SU-DHL-6 (cell line): ENCODE results near the gene THSD7B.

Experiments
- H2AFZ ChIP-seq: fragments of 200-600 bp; sonication (generic); 2 replicates; pipeline ENCODE4 v1.6.1; 2014; ENCODE audit warnings: low read depth, mild to moderate bottlenecking, moderate library complexity, mixed read lengths, antibody characterized with exemption, low read length; ENCODE audit not compliant: severe bottlenecking
- H3F3A ChIP-seq: fragments of 200-600 bp; shearing (Covaris generic); 2 replicates; pipeline ENCODE4 v1.6.0; 2016; ENCODE audit warnings: antibody characterized with exemption, mild to moderate bottlenecking; ENCODE audit not compliant: insufficient read depth
- H3K27ac ChIP-seq: fragments of 200-600 bp; sonication (generic); 2 replicates; pipeline ENCODE4 v1.5.1; 2016; ENCODE audit warnings: low read depth, mild to moderate bottlenecking, low read length, moderate library complexity, mixed read lengths
- H3K27me3 ChIP-seq: fragments of 200-600 bp; sonication (generic), shearing (Covaris generic); 2 replicates; pipeline ENCODE4 v1.6.0; 2014; ENCODE audit warnings: mild to moderate bottlenecking, low read length
- H3K36me3 ChIP-seq: fragments of 200-600 bp; sonication (generic); 2 replicates; pipeline ENCODE4 v1.6.1; 2014; ENCODE audit warnings: mild to moderate bottlenecking, low read length, mixed read lengths
- H3K4me2 ChIP-seq: fragments of 300-600, 200-600 bp; shearing (Covaris generic), sonication (generic); 2 replicates; pipeline ENCODE4 v1.6.0; 2014; ENCODE audit warnings: low read length, low read depth, mild to moderate bottlenecking; ENCODE audit not compliant: poor library complexity, severe bottlenecking
- H3K4me3 ChIP-seq: fragments of 200-600 bp; sonication (generic); 2 replicates; pipeline ENCODE4 v1.5.1; 2014; ENCODE audit warnings: antibody characterized with exemption, low read length, mild to moderate bottlenecking, mixed read lengths; ENCODE audit not compliant: insufficient read depth, poor library complexity, severe bottlenecking
- H3K79me2 ChIP-seq: fragments of 200-600 bp; sonication (generic); 2 replicates; pipeline ENCODE4 v1.6.1; 2014; ENCODE audit warnings: mild to moderate bottlenecking, low read length, moderate library complexity; ENCODE audit not compliant: insufficient read depth
- H3K9ac ChIP-seq: fragments of 200-600 bp; sonication (generic); 2 replicates; pipeline ENCODE4 v1.7.0; 2014; ENCODE audit warnings: mild to moderate bottlenecking, low read length
- H3K9me2 ChIP-seq: fragments of 200-600 bp; sonication (generic); replicated peaks from 2 replicates; pipeline ENCODE4 v1.6.1; 2014; ENCODE audit warnings: low read length; ENCODE audit not compliant: insufficient read depth
- H3K9me3 ChIP-seq: fragments of 200-600 bp; sonication (generic); 2 replicates; pipeline ENCODE4 v1.6.1; 2014; ENCODE audit warnings: low read length, mixed read lengths; ENCODE audit not compliant: insufficient read depth
- H4K20me1 ChIP-seq: fragments of 200-600 bp; sonication (generic); 2 replicates; pipeline ENCODE4 v1.6.1; 2014; ENCODE audit warnings: low read depth, mild to moderate bottlenecking, antibody characterized with exemption, low read length, moderate library complexity, mixed read lengths
- CTCF ChIP-seq: fragments of 200-600 bp; sonication (generic); IDR thresholded peaks from one replicate; pipeline ENCODE4 v1.5.1; 2017; ENCODE audit warnings: antibody characterized with exemption, mild to moderate bottlenecking, low read length, moderate library complexity; ENCODE audit not compliant: insufficient read depth, poor library complexity, severe bottlenecking
- EZH2phosphoT487 ChIP-seq: fragments of 200-600 bp; sonication (generic), shearing (Covaris generic); conservative IDR thresholded peaks from 2 replicates; pipeline ENCODE4 v1.6.1; 2018; ENCODE audit warnings: mild to moderate bottlenecking, antibody characterized with exemption, low read length, moderate library complexity, mixed read lengths

The THSD7B gene

GRCh38 chr2:137677466-137677865 lies 912.1 kb downstream of the THSD7B start:
- Histone ChIP-seq H3F3A (no peaks in the 10 kb centered on the region), H4K20me1 (no peaks in the 10 kb centered on the region), H2AFZ (no peak overlapping the region), H3K36me3 (no peaks in the 10 kb centered on the region), H3K9ac (no peak overlapping the region), H3K27me3 (no peaks in the 10 kb centered on the region), H3K9me2 (no peaks in the 10 kb centered on the region), H3K4me3 (no peak overlapping the region), H3K9me3 (no peaks in the 10 kb centered on the region), H3K4me2 (no peak overlapping the region), H3K79me2 (no peaks in the 10 kb centered on the region), H3K27ac (no peak overlapping the region)
- no peak for TF ChIP-seq CTCF
- TF ChIP-seq EZH2phosphoT487, result no peak

- Histone ChIP-seq H3K9ac (no peak overlapping the region), H3F3A (no peaks in the 10 kb centered on the region), H3K4me2 (no peak overlapping the region), H3K79me2 (no peaks in the 10 kb centered on the region), H3K9me3 (no peaks in the 10 kb centered on the region), H2AFZ (no peak overlapping the region), H3K9me2 (no peaks in the 10 kb centered on the region), H3K36me3 (no peaks in the 10 kb centered on the region), H3K27ac (no peak overlapping the region), H3K27me3 (no peaks in the 10 kb centered on the region), H4K20me1 (no peaks in the 10 kb centered on the region), H3K4me3 (no peak overlapping the region)
- TF ChIP-seq CTCF (no peak), EZH2phosphoT487 (no peak)
These were observed 924.2 kb downstream of the THSD7B start for GRCh38 chr2:137689549-137689948.

GRCh38 chr2:137693534-137693933 lies 928.2 kb downstream of the THSD7B start:
- H3K27ac ChIP-seq, result no peak overlapping the region
- H3K27me3 ChIP-seq, result no peaks in the 10 kb centered on the region
- H3K4me2 ChIP-seq, result no peak overlapping the region
- no peak for TF ChIP-seq EZH2phosphoT487
- TF ChIP-seq CTCF, result no peak
- H3F3A ChIP-seq, result no peaks in the 10 kb centered on the region
- no peak overlapping the region for H2AFZ ChIP-seq
- no peaks in the 10 kb centered on the region for H3K36me3 ChIP-seq
- H3K4me3 ChIP-seq, result no peak overlapping the region
- no peak overlapping the region for H3K9ac ChIP-seq
- no peaks in the 10 kb centered on the region for H3K9me3 ChIP-seq
- no peaks in the 10 kb centered on the region for H4K20me1 ChIP-seq
- no peaks in the 10 kb centered on the region for H3K9me2 ChIP-seq
- H3K79me2 ChIP-seq, result no peaks in the 10 kb centered on the region
